Measurements from ENCODE around the gene ORAI2. TPM values are rescaled to one million over a fixed set of nuclear protein-coding genes. Genes with fewer than 3 reads are reported as not detected.

ORAI2 gene
- total and polyA plus RNA-seq, 10 of the 15 experiments (the other 5 are each of a cell fraction or from before 2014, with no cell fraction given): 5.8 to 111 (median 46.9) TPM

GRCh38 chr7:102426268-102427018 lies 6.9 kb upstream of the ORAI2 start (continued):
- TF ChIP-seq CUX1 (IDR thresholded peaks at IDR 0.05; ENCODE audit: insufficient replicate concordance, low read depth, low read length): peak; percentile 45
- TF ChIP-seq, protein P1, sequence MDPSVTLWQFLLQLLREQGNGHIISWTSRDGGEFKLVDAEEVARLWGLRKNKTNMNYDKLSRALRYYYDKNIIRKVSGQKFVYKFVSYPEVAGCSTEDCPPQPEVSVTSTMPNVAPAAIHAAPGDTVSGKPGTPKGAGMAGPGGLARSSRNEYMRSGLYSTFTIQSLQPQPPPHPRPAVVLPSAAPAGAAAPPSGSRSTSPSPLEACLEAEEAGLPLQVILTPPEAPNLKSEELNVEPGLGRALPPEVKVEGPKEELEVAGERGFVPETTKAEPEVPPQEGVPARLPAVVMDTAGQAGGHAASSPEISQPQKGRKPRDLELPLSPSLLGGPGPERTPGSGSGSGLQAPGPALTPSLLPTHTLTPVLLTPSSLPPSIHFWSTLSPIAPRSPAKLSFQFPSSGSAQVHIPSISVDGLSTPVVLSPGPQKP (IDR thresholded peaks at IDR 0.05; ENCODE audit: low read depth, low read length): no peak
- TF ChIP-seq CBFB (IDR thresholded peaks at IDR 0.05; ENCODE audit: low read depth): peak; percentile 75
- no peak for TF ChIP-seq MYB (IDR thresholded peaks at IDR 0.05; ENCODE audit: borderline replicate concordance, low read depth, low read length)
- TF ChIP-seq RUNX3 (IDR thresholded peaks at IDR 0.05; ENCODE audit: low read length): no peak
- TF ChIP-seq ETV6 (conservative IDR thresholded peaks at IDR 0.05 in 1 of 2, IDR thresholded peaks at IDR 0.05 in 1 of 2; ENCODE audit: borderline replicate concordance in 1 of 2, low read depth in 1 of 2): no peak
- no peak for TF ChIP-seq USF2 (IDR thresholded peaks at IDR 0.05; ENCODE audit: borderline replicate concordance, low read depth, low read length)

Measured in GM12878 (cell line).